SIG-M5 (cell line): ENCODE data around the gene MAT1A.
"Not testable (repeated sequence)": the region's sequence is repeated elsewhere in the genome, so short reads cannot be mapped to it uniquely, and the experiment has no call there.

Experiments
- DNase-seq: peaks from one replicate; lab custom pipeline; 2025; lab: John Stamatoyannopoulos, UW

The MAT1A gene

DNA sequence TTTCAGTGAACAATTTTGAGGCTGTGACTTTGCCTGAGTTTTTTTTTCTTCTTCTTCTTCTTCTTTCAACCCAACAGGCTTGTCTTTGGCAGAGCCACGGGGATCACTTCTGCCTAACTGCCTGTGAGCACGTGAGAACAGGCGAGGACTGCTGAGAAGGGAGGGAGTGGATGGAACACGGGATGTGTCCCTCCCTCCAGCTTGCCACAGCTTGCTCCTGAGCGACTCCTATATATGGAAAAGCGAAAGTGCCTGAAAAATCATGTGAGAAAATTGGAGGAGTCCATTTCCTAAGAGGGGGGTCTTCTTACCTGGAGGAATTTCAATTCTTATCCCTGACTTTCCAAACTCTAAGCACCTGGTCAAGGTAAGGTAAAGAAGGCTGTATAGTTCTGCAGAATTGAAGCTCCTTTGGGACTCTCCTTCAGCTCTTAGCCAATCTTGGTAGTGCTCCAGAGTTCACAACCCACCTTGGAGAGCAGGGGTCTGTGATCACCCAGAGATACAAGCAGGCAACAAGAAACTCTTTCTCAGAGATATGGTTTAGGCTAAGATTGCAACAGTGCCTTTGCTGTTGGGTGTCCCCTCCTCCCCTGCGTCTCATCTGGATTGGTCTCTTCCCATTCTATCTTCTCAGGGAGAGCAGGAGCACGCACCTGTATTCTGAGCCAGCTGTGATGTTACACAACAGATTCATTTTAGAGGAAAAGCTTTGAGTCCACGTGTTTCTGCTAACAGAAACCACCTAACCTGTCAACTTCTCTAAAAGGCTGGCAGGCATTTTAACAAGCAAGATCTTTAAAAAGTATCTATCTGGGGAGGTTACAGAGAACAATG is at the start of gene MAT1A:
TSS of gene MAT1A (minus strand) at position 208 of the 837 bp plus-strand sequence. CDS start 235 bp downstream, outside the sequence.
- DNase-seq: no peak

GRCh38 chr10:80333983-80334382 is 44.5 kb upstream of the MAT1A start:
- DNase-seq: no peak

DNA sequence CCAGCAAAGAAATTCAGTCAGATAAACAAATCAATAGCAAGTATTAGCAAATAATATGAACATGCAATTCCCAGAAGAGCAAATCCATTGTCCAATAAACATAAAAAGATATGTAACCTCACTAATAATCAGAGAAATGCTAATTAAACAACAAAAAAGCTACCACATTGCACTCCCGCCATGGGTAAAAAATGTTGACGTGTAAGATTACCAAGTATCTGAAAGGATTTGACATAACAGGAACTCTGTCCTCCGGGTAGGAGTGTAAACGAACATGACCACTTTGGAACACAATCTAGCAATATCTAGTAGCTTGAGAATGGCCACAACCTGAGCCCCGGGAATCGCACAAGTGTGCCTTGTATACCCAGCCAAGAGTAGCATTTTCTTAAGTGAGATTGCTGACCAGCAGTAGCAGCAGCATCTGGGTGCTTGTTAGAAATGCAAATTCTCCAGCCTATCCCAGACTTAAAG is 35.5 kb upstream of the MAT1A start:
- no peak for DNase-seq

DNA sequence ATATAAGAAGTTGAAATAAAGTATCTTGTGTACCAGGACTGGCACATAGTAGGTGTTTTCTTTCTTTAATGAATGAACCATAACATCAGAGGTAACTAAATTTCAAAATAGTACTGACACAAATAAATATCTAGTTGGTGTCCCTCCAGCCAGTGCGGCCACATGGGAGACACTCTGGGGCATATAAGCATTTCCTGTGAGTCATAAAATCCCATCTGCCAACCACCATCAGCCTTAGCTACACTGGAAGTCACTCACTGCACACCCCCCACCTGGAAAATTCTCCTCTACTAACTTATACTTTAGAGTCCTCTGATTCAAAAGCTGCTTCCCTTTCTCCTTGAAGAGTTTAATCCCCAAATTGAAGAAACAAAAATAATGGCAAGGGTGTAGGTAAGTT is 34.6 kb upstream of the MAT1A start:
- no peak for DNase-seq

- no peak for DNase-seq
Measured at GRCh38 chr10:80323311-80323710, 33.9 kb upstream of the MAT1A start.

GRCh38 chr10:80322711-80323110 is 33.3 kb upstream of the MAT1A start:
- DNase-seq: no peak

DNA sequence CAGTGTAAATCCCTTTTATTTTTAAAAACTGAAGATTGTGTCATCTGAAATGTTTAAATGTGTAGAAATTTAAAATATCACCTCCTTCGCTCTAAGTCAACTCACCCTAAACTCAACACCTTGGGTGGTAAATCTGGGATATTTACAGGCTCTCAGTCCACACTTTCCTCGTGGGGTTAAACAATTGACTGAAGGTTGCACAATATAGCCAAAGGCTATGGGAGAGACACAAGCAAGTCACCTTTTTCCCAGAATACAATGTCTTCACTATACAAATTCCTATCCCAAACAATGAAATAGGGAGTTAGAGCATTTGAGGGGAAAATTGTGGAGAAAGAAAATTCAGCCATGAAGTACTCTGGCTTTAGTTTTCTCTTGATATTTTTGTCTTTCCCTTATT is 32.7 kb upstream of the MAT1A start:
- no peak for DNase-seq

- no peak for DNase-seq
Measured at GRCh38 chr10:80321183-80321582, 31.7 kb upstream of the MAT1A start.

DNA sequence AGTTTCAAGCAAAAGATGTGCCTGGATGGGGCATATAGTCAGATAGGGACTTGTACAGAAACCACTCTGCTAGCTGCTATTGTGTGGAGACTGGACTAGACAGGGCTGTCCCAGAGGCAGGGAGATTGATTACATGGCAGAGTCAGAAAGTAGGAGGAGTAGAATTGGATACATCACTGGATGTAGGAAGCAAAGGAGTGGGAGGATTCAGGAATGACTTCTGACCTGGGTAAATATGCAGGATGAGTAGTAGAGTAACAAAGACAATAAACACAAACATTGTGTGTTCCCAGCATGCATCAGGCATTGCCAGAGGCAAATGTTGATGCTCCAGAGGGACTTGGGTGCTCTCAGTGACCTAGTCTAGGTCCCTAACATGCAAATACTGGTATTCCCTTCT is 30.9 kb upstream of the MAT1A start:
- no peak for DNase-seq

DNA sequence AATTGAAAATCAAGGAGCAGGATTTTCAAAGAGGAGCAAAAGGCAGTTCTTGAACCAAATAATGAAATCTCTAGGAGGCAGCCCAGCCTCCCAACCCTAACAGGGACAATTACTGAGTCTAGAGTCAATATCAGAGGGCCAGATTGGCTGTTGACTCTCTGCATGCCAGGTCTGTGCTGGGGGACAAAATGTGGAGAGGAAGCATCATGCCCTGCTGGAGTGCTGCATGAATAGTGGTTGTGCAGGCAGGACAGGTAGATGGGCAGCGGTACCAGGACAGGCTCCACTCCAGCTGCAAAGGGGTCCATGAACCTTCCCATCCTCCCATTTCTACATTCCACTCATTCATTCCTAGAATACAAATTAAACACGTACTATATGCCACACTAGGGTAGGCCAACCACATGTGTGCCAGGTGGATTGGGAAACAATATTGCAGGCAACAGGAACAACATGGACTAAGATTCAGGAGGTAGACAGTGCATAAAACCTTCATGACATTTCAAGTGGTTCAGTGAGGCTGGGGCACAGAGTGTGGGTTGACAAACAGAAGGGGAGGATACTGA is 30.4 kb upstream of the MAT1A start:
- no peak for DNase-seq

DNA sequence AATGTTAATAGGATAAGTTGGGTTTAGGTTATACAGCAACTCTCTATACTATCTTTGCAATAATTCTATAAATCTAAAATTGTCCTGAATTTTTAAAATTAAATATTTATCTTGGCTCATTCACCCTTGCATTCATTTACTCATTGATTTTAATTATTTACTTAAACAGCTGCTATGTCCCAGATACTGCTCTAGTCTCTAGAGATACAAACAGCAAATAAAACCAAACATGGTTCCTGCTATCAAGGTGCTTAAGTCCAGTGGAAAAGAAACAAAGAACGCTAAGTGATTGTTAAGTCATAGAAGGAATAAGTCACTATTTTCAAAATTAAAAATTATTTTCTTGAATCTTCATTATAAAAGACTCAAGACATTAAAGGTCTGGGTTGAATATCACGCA is 29.9 kb upstream of the MAT1A start:
- no peak for DNase-seq

- DNase-seq: no peak
Measured at GRCh38 chr10:80318742-80319141, 29.3 kb upstream of the MAT1A start.

DNA sequence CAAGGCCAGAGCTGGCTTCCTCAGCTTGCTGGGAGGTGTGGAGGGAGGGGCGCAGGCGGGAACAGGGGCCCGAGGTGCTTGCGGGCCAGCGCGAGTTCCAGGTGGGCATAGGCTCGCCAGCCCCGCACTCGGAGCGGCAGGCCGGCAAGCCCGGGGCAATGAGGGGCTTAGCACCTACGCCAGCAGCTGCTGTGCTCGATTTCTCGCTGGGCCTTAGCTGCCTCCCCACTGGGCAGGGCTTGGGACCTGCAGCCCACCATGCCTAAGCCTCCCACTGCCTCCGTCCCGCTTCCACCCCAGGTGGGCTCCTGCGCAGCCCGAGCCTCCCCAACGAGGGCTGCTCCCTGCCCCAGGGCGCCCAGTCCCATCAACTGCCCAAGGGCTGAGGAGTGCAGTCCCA is 25.9 kb upstream of the MAT1A start:
- DNase-seq: no peak

- DNase-seq: no peak
Measured at GRCh38 chr10:80313523-80313922, 24.1 kb upstream of the MAT1A start.

- not testable (repeated sequence) for DNase-seq
Measured at GRCh38 chr10:80305989-80306388, 16.5 kb upstream of the MAT1A start.

GRCh38 chr10:80296942-80297341 is 7.5 kb upstream of the MAT1A start:
- DNase-seq: no peak

DNA sequence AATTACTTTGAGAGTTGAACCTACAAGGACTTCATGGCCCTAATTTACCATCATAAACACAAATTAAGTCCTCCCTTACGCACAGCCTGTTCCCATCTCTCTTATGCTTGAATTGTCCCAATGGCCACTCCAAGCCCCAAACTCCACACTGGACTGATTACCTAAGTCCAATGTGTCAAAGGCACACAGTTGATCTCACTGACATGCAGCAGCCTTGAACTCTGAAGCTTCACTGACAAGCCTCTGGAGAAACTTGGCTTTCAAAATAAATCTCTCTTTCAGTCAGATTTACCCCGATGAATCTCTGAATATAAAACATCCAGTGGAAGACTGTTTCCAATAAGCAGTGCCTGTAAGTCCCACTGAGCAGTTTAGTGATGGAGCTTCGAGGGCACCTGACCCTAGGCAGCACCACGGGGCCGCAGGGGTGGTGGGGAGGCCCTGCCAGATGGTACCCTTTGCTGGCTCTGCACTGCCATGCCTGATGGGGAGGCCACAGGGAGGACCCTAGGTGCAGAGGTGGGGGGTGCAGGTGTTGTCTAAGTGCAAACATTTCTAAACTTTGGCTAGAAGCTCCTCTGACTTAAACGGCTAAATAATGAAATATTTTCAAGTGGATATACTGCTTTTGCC is 3.3 kb upstream of the MAT1A start:
- DNase-seq: no peak

- no peak for DNase-seq
Measured at GRCh38 chr10:80290474-80291220, 1.2 kb upstream of the MAT1A start.

DNA sequence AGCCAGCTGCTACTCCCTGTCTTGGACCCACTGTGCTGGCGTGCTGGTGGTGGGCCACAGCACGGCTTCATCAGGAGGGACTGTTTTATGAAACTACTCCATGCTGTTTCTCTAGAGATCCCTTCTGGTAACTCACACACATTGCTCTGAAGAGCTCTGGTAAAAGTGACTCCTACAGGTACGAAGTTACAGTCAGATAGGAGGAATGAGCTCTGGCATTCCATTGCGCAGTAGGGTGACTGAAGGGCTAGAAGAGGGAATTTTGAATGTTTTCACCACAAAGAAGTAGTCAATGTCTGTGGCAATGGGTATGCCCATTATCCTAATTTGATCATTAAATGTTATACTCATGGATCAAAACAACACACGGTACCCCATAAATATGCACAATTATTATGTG is 609 bp downstream of the MAT1A start:
- DNase-seq: no peak

GRCh38 chr10:80284522-80284921 is 4.9 kb downstream of the MAT1A start:
- DNase-seq: no peak

DNA sequence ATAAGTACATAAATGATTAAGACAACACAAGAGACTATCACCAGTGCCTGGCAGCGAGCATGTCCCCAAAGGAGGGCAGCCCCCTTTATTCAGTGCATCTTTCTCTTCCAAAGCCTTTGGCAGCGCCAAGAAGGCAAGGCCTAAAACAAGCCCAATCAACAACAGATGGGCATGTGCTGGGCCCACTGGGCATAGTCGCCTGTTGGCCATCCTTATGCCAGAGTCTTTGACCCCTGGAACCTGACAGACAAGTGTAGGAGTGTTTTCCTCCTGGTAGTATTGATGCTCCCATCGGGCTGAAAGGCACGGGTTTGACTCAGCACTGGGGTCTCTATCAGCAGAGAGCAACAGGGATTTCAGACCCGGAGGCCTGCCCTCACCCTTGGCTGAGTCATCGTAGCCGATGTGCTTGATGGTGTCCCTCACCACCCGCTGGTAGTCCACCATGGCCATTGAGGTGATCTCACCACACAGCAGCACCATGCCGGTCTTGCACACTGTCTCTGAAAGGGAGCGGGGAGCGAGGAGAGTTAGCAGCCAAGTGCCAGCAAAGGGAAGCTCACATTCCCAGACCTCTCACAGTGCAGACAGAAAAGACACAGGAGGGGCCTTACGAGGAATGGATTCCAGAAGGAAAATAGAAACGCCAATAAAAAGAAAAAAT is 5.8 kb downstream of the MAT1A start:
- DNase-seq: no peak

GRCh38 chr10:80283119-80283518 is 6.3 kb downstream of the MAT1A start:
- DNase-seq: no peak
